Measurements from ENCODE around the gene HLF. TPM values are rescaled to one million over a fixed set of nuclear protein-coding genes. Genes with fewer than 3 reads are reported as not detected.
"Not testable (repeated sequence)": the region's sequence is repeated elsewhere in the genome, so short reads cannot be mapped to it uniquely, and the experiment has no call there.

HLF gene
- total RNA-seq, 1 donor from 2014 or later, result 0.25 TPM

DNA sequence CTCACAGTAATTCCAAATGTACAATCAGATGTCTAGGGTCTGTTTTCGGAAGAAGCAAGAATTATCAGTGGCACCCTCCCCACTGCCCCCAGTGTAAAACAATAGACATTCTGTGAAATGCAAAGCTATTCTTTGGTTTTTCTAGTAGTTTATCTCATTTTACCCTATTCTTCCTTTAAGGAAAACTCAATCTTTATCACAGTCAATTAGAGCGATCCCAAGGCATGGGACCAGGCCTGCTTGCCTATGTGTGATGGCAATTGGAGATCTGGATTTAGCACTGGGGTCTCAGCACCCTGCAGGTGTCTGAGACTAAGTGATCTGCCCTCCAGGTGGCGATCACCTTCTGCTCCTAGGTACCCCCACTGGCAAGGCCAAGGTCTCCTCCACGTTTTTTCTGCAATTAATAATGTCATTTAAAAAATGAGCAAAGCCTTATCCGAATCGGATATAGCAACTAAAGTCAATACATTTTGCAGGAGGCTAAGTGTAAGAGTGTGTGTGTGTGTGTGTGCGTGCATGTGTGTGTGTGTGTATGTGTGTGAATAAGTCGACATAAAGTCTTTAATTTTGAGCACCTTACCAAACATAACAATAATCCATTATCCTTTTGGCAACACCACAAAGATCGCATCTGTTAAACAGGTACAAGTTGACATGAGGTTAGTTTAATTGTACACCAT is 59.7 kb downstream of the HLF start:
- no peak overlapping the region for H3K4me3 ChIP-seq (ENCODE audit: low read depth, low read length)
- H3K36me3 ChIP-seq (ENCODE audit: control insufficient read depth, insufficient read depth, low read length), result no peaks in the 10 kb centered on the region
- no peaks in the 10 kb centered on the region for H3K27me3 ChIP-seq (ENCODE audit: control insufficient read depth, insufficient read depth, low read length)
- TF ChIP-seq, protein P1, sequence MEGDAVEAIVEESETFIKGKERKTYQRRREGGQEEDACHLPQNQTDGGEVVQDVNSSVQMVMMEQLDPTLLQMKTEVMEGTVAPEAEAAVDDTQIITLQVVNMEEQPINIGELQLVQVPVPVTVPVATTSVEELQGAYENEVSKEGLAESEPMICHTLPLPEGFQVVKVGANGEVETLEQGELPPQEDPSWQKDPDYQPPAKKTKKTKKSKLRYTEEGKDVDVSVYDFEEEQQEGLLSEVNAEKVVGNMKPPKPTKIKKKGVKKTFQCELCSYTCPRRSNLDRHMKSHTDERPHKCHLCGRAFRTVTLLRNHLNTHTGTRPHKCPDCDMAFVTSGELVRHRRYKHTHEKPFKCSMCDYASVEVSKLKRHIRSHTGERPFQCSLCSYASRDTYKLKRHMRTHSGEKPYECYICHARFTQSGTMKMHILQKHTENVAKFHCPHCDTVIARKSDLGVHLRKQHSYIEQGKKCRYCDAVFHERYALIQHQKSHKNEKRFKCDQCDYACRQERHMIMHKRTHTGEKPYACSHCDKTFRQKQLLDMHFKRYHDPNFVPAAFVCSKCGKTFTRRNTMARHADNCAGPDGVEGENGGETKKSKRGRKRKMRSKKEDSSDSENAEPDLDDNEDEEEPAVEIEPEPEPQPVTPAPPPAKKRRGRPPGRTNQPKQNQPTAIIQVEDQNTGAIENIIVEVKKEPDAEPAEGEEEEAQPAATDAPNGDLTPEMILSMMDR (IDR thresholded peaks at IDR 0.05; ENCODE audit: insufficient read depth, low read length, poor library complexity, severe bottlenecking), result no peak
- no peak for DNase-seq (ENCODE audit: low read depth)

- Histone ChIP-seq H3K27me3 (ENCODE audit: control insufficient read depth, insufficient read depth, low read length) (no peaks in the 10 kb centered on the region), H3K36me3 (ENCODE audit: control insufficient read depth, insufficient read depth, low read length) (no peaks in the 10 kb centered on the region), H3K4me3 (ENCODE audit: low read depth, low read length) (no peak overlapping the region)
- TF ChIP-seq, protein P1 (IDR thresholded peaks at IDR 0.05; ENCODE audit: insufficient read depth, low read length, poor library complexity, severe bottlenecking), result no peak
- DNase-seq (ENCODE audit: low read depth), result no peak
Measured at GRCh38 chr17:55325406-55325805, 60.6 kb downstream of the HLF start.

DNA sequence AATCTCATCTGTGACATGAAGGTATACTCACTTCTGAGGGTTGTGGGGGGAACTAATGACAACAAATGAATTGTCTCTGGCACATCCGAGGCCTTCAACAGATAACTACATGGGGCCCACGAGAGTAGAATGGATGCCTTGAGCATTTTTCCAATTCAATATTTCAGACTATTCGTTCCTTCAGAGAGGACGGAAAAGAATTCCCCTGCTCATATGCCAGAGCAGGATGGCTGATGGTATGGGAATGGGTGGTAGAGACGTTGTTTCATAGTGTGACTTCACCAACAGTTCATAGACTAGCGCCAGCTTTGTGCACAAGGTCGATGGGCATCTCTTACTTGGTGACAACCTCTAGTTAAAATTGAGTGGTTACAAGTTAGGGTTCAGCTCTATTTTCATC is 61.3 kb downstream of the HLF start:
- DNase-seq (ENCODE audit: low read depth), result no peak
- TF ChIP-seq, protein P1 (IDR thresholded peaks at IDR 0.05; ENCODE audit: insufficient read depth, low read length, poor library complexity, severe bottlenecking), result no peak

GRCh38 chr17:55327225-55328088 is 62.7 kb downstream of the HLF start:
- Histone ChIP-seq H3K27me3 (ENCODE audit: control insufficient read depth, insufficient read depth, low read length) (no peaks in the 10 kb centered on the region), H3K36me3 (ENCODE audit: control insufficient read depth, insufficient read depth, low read length) (no peaks in the 10 kb centered on the region), H3K4me3 (ENCODE audit: low read depth, low read length) (no peak overlapping the region)
- TF ChIP-seq, protein P1 (IDR thresholded peaks at IDR 0.05; ENCODE audit: insufficient read depth, low read length, poor library complexity, severe bottlenecking), result no peak
- no peak for DNase-seq (ENCODE audit: low read depth)

More for the DNA sequence above, 61.3 kb downstream of the HLF start:
- H3K36me3 ChIP-seq (ENCODE audit: control insufficient read depth, insufficient read depth, low read length), result no peaks in the 10 kb centered on the region
- H3K27me3 ChIP-seq (ENCODE audit: control insufficient read depth, insufficient read depth, low read length), result no peaks in the 10 kb centered on the region
- H3K4me3 ChIP-seq (ENCODE audit: low read depth, low read length), result no peak overlapping the region

- not testable (repeated sequence) for H3K36me3 ChIP-seq (ENCODE audit: control insufficient read depth, insufficient read depth, low read length); H3K4me3 ChIP-seq (ENCODE audit: low read depth, low read length); H3K27me3 ChIP-seq (ENCODE audit: control insufficient read depth, insufficient read depth, low read length); DNase-seq (ENCODE audit: low read depth)
Measured at GRCh38 chr17:55328514-55328913, 63.8 kb downstream of the HLF start.

DNA sequence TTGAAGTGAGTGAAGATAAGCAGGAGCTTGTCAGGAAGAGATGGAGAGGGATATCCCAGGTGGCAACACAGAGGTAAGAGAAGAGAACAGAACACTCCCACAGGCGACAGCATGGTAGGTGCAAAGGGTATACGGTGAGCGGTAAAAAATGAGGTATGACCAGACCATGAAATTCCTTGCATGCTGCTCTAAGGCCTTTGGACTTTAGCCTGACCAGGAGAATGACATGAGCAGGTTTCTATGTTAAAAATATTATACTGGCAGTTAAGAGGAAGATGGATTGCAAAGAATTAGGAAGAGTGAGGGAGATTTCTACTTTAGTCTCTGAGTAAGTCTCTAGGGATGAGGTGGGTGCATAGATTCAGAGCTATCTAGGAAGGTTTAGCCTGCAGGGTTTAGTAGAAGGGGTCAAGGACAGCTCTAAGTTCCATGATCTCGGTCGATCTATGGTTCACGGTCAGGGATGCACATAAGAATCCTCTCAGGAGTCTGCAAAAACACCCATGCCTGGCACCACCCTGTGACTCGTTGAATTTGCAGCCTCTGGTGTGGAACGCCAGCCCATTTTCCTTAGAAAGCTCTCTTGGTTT is 65.7 kb downstream of the HLF start:
- TF ChIP-seq, protein P1 (IDR thresholded peaks at IDR 0.05; ENCODE audit: insufficient read depth, low read length, poor library complexity, severe bottlenecking), result no peak
- DNase-seq (ENCODE audit: low read depth), result no peak
- no peaks in the 10 kb centered on the region for H3K27me3 ChIP-seq (ENCODE audit: control insufficient read depth, insufficient read depth, low read length)
- H3K4me3 ChIP-seq (ENCODE audit: low read depth, low read length), result no peak overlapping the region
- H3K36me3 ChIP-seq (ENCODE audit: control insufficient read depth, insufficient read depth, low read length), result no peaks in the 10 kb centered on the region
